ENCODE results near the gene PRELID2.
"Not testable (repeated sequence)": the region's sequence is repeated elsewhere in the genome, so short reads cannot be mapped to it uniquely, and the experiment has no call there.

The PRELID2 gene

DNA sequence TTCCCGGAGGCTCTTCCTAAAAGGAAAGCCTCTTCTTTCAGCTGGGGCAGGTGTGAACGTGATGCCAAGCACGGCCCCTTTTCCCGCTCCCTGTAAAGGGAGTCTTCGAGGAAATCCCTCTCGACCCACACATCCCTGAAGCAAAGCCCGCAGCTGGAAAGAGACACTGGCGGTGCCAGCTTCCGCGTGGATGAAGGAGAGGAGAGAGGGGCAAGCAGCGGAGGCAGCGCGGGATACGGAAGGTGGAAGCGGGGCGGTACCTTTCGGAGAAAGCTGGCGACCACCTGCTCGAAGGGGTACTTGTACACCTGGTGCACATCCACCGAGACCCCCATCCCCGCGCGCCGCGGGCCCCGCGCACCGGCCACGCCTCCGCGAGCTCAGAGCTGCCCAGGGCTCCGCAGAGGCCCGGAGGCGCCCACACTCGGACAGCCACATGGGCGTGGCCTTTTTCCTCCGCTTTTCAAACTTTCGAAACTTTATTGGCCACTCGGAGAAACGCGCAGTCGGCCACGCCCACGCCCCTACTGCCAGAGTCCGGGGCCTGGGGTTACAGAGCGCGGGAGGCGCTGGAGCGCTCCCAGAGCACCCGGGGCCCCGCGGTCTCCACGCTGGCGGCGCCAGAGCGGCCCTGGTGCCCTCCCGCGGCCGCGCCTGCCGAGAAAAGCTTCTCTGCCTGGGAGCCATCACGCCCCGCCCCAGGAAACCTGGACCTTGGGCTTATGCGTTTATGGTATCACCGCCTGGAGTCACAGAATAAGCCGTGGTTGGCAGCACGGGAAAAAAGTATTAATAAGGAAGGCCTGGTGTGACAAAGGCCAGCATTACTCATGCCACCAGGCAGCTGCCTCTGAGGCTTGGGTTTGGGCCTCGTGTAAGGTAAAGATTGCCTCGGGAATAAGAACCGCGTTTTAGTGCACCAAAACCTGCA, at the start of gene PRELID2:
Gene PRELID2, minus strand, starts transcription at position 426 of the 931 bp plus-strand sequence. Its CDS starts 91 bp downstream, at position 335.
- DNase-seq (ENCODE audit: low read depth in 2 of 2) = peak; percentile 22 to 53

DNA sequence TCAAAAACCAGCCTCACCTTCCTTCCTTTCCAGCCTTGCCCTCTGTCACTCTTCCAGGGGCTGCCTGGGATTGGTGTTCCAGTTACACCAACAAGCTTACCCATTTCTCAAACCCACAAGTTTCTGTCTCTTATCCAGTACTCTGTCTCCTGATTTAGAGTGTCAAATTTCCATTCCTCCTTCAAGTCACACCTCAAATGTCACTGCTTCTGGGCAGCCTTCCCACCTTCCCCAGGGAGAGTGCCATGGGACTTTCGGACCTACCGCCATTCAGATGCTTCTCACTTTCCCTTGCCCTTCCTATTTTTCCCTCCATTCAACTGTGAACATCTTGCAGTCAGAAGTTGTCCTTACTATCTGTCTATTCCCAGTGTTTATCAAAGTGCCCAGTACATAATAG, 39.6 kb upstream of the PRELID2 start:
- DNase-seq (ENCODE audit: low read depth in 2 of 2) = no peak

- no peak for DNase-seq (ENCODE audit: low read depth in 2 of 2)
These were observed 37.8 kb upstream of the PRELID2 start, which contains the start of gene GRXCR2 for GRCh38 chr5:145872914-145873313. GRXCR2 (minus strand) TSS chr5:145873014; CDS start chr5:145872968, 46 bp downstream.

- no peak for DNase-seq (ENCODE audit: low read depth in 2 of 2)
These were observed 37.3 kb upstream of the PRELID2 start for GRCh38 chr5:145872486-145872885.

GRCh38 chr5:145869753-145870152, 34.6 kb upstream of the PRELID2 start:
- no peak for DNase-seq (ENCODE audit: low read depth in 2 of 2)

DNA sequence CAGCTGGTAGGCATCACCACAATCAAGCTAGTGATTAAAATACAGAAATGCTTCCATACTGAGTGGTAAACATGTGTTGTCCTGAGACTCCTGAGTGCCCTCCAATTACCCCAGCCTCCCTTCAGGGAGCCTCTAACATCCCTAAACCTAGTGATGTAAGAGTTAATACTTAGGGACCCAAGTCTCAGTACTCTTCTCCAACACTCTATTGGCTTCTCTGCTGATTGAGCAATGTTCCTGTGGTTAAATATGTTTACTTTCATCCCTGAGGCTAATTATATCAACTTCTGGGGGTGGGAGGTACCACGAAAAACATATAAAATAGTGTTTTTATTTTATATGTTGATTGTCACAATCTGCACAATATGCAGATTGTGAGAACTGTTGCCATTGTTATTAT, 32.7 kb upstream of the PRELID2 start:
- DNase-seq (ENCODE audit: low read depth in 2 of 2) = no peak

- not testable (repeated sequence) for DNase-seq (ENCODE audit: low read depth in 2 of 2)
These were observed 29.3 kb upstream of the PRELID2 start for GRCh38 chr5:145864432-145864831.

DNA sequence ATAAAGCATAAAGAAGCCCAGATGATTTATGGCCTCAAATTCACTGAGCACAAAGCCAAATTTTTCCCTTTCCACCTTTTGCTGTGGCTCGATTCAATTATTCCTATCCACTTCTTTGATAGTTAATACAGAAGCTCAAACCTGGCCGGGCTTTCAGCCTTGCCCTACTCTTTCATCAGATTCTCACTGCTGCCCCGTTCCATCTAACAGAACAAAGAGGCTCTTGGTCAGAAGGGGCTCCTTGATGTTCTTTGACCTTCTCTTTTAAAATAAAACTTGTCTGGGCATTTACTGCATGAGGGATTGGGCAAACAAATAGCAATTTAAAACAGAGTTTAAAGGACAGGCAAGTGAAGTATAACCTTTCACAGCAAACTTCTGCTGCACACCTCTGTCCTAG, 27.9 kb upstream of the PRELID2 start:
- DNase-seq (ENCODE audit: low read depth in 2 of 2) = no peak

DNA sequence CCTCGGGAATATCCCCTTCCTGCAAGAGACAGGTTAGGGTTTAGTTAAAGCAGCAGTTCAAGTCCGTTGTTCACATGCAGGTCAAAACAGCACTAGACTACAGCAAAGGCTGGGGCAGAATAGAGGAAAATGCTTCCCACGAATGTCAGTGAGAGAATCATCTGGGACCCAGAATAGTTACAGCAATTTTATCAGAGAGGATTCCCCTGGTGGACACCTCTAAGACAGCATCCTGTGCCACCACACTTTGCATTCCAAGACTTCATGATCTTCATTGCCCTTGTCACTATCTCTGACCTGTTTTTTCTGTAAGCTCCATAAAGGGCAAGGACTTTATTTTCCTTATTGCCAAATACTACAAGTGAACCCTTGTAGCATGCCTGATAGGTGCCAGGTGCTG, 24.8 kb upstream of the PRELID2 start:
- DNase-seq (ENCODE audit: low read depth in 2 of 2) = no peak

GRCh38 chr5:145859453-145859852, 24.3 kb upstream of the PRELID2 start:
- DNase-seq (ENCODE audit: low read depth in 2 of 2) = no peak

DNA sequence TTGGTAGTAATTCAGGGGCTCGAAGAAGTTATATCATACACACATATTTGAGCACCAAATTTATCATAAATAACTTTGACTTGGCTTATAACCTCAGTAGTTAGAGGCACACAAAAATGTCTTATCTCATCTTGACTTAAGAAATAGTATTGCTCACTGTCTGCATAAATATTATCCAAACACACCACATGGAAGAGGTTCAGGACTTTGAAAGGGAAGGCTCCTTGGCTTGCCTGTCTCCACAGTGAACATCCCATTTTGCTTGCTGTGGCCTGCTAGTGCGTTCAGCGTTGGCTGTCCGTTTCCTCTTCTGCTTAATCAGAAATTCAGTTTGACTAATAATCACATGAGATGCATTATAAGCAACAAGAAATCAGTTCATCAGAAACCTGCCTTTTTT, 23.8 kb upstream of the PRELID2 start:
- DNase-seq (ENCODE audit: low read depth in 2 of 2) = no peak

GRCh38 chr5:145856285-145856818, 21.2 kb upstream of the PRELID2 start:
- peak; percentile 12 to 19 for DNase-seq (ENCODE audit: low read depth in 2 of 2)

- DNase-seq (ENCODE audit: low read depth in 2 of 2) = no peak
These were observed 20.7 kb upstream of the PRELID2 start for GRCh38 chr5:145855763-145856267.

DNA sequence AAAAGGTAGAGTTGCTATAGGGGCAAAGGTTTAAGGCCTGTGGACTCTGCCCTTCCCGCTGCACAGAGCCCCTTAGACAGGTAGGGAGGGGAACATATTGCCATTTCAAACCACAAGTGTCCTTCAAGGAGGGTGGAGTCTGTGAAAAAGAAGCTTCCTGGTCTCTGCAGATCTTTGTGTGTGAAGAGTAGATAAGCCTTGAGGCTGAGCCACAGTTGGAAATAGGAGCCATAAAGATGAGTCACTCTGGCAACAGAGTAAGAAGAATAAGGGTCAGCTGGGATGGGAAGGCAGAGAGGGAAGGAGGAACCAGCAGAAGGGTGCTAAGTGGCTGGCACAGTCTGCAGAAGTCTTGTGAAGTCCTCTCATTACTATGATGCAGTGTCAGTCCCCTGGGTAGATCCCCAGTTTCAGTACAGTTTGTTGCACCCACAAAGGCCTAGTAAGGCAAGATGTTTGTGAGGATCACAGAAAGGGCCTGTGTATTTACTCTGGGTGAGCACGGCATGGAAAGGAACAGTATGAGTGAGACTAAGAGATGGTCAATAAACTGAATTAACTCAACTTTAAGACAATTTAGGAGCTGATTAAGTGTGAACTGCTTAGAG, 19.6 kb upstream of the PRELID2 start:
- no peak for DNase-seq (ENCODE audit: low read depth in 2 of 2)

DNA sequence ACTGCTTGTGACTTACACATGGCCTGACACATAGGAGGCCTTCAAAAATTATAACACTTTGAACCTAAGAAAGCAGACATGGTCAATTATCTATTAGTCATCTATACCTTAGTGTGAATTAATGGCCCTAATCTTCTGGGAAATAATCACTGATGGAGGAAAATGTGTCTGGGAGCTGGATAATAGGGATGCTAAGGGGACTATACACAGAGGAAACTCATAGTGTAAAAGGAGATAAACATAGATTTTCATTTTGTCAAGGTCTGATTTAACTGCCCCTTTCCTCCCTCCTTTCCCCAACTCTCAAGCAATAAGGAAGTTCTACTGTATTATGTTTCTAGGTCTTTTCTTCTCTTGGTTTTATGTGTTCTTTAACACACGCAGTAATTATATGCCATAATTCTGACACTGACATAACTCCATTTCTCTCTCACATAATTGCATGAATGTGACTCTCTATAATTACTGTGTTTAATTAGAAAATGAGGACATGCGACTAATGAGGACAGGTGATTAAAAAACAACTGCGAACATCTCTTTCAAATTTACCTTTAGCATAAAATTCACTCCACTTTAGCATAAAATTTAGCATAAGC, 18.7 kb upstream of the PRELID2 start:
- no peak for DNase-seq (ENCODE audit: low read depth in 2 of 2)

- DNase-seq (ENCODE audit: low read depth in 2 of 2) = no peak
These were observed 17.8 kb upstream of the PRELID2 start for GRCh38 chr5:145852990-145853389.

DNA sequence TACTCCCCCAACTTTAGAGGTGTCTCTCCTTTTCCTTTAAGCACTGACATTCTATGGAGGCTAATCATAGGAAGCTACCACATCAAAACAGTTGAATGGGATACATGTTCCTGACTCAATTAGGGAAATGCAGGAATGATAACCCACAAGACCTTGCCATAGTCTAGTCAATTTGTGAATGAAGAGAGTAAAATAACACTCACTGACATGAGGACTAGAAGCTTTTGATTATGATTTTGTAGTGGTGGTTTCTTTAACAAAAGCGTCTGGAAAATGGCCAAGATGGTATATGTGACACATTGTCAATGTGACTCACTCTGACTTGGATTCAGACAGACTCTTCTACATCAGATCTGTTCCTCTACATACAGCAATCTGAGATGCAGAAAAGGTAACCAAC, 13.7 kb upstream of the PRELID2 start:
- no peak for DNase-seq (ENCODE audit: low read depth in 2 of 2)

- DNase-seq (ENCODE audit: low read depth in 2 of 2) = no peak
These were observed 12.7 kb upstream of the PRELID2 start for GRCh38 chr5:145847499-145848497.

DNA sequence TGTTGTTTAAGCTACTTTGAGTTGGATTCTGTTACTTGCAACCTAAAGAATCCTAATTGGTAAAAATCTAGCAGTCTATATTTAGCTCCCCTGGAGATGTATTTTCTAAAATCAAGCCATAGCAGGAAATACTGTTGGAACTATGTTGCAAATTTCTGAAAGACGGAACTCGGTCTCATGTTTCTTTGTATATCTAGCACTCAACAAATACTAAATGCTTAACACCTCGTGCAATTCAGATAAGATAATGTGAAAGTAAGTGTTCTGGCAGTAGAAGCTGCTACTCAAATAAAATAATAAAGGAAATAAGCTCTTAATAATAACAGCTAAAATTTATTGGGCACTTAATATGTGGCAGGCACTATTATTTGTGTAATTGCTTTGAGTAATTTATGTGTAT, 10.9 kb upstream of the PRELID2 start:
- DNase-seq (ENCODE audit: low read depth in 2 of 2) = no peak

- DNase-seq (ENCODE audit: low read depth in 2 of 2) = no peak
These were observed 6.2 kb upstream of the PRELID2 start for GRCh38 chr5:145841299-145841698.

Measured in stimulated activated CD4-positive, alpha-beta T cell treated with anti-CD3 and anti-CD28 coated beads, Interleukin-15, amount 100 ng/mL, for 48 hours (primary cell).